Upper lobe of right lung (tissue), 1 donor: ENCODE measurements around the gene RAB18. TPM values are rescaled to one million over a fixed set of nuclear protein-coding genes. Genes with fewer than 3 reads are reported as not detected.

Source experiments
- ATAC-seq: fragments of 200-7000 bp; cut with Tn5 transposase; one replicate; pipeline ENCODE4 v1.9.1; 2020; ENCODE audit warnings: mild to moderate bottlenecking, moderate library complexity
- DNase-seq: peaks from one replicate; pipeline ENCODE4 v3.0.0-alpha.2; 2020
- H3K27ac ChIP-seq: fragments of 200-600 bp; one replicate; pipeline ENCODE4 v1.8.0; 2022
- H3K27me3 ChIP-seq: fragments of 200-600 bp; one replicate; pipeline ENCODE4 v1.8.0; 2022; ENCODE audit warnings: mild to moderate bottlenecking
- H3K36me3 ChIP-seq: fragments of 200-600 bp; one replicate; pipeline ENCODE4 v1.8.0; 2022
- H3K4me1 ChIP-seq: fragments of 200-600 bp; one replicate; pipeline ENCODE4 v1.8.0; 2022
- H3K4me3 ChIP-seq: fragments of 200-600 bp; one replicate; pipeline ENCODE4 v1.8.0; 2022; ENCODE audit warnings: mild to moderate bottlenecking
- H3K9me3 ChIP-seq: fragments of 200-600 bp; one replicate; pipeline ENCODE4 v1.8.0; 2022
- CTCF ChIP-seq: fragments of 200-600 bp; IDR thresholded peaks from one replicate; pipeline ENCODE4 v1.8.0; 2022; ENCODE audit warnings: antibody characterized with exemption
- intact Hi-C: fragments of 100-400 bp; cut with DNase I; formaldehyde crosslinking; loops from one replicate; pipeline ENCODE4 v1.11.0; 2022
- total RNA-seq: library from RNA; stranded (reverse); fragmentation: NEBNext Ultra II Directional; extraction: Animal tissue kit (Norgen Biotek cat#: 25700); gene quantifications from one replicate; pipeline ENCODE4 v1.2.1, GENCODE V29; 2021
- donor health status: DM: no; HTN: yes; CAD: no; lungs with severe emphysema.

Gene RAB18
- total RNA-seq, 1 donor from 2014 or later: 89.2 TPM

DNA sequence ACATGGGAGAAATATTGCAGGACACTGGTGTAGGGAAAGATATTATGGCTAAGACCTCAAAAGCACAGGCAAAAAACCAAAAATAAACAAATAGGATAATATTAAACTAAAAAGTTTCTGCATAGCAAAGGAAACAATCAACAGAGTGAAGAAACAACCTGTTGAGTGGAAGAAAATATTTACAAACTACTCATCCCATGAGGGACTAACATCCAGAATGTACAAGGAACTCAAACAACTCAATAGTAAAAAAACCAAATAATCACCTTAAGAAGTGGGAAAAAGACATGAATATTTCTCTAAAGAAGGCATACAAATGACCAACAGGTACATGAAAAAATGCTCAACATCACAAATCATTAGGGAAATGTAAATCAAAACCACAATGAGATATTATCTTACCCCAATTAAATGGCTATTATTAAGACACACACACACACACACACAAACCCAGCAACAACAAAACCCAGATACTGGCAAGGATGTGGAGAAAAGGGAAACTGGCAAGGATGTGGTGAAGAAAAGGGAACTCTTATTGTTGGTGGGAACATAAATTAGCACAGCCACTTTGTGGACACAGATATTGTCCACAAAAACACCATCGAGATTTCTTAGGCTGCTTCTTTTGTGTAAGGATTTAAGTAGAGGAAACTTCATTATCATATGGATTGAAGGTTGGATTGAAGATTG, 9.8 kb upstream of the RAB18 start:
- DNase-seq (no peak), ATAC-seq (no peak)
- no peaks in the 10 kb centered on the region for H3K9me3 ChIP-seq
- H3K27ac ChIP-seq: no peak overlapping the region
- no peaks in the 10 kb centered on the region for H3K36me3 ChIP-seq
- intact Hi-C loops: no loop called here
- H3K4me1 ChIP-seq: no peaks in the 10 kb centered on the region
- no peak overlapping the region for H3K4me3 ChIP-seq
- H3K27me3 ChIP-seq: no peaks in the 10 kb centered on the region
- no peak for TF ChIP-seq CTCF

DNA sequence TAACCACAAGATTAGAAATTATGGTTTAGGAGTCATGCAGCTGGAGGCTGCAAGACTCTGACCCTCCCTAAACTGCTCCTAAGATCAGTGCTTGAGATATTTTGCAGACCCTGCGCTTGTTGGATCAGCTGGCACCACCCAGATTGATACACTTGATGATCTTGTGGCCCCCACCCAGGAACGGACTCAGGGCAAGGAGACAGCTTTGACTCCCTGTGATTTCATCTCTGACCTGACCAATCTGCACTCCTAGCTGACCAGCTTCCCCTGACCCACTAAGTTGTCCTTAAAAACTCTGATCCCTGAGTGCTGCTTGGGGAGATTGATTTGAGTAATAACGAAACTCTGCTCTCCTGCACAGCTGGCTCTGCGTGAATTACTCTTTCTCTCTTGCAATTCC, 8.0 kb upstream of the RAB18 start:
- Histone ChIP-seq H3K27me3 (no peaks in the 10 kb centered on the region), H3K4me1 (no peaks in the 10 kb centered on the region), H3K9me3 (no peaks in the 10 kb centered on the region), H3K36me3 (no peaks in the 10 kb centered on the region), H3K4me3 (no peak overlapping the region), H3K27ac (no peak overlapping the region)
- DNase-seq (no peak), ATAC-seq (no peak)
- intact Hi-C loops: no loop called here
- TF ChIP-seq CTCF: no peak

GRCh38 chr10:27500096-27500495, 4.0 kb upstream of the RAB18 start:
- no peak overlapping the region for H3K4me3 ChIP-seq
- intact Hi-C loops: no loop called here
- TF ChIP-seq CTCF: no peak
- ATAC-seq (no peak), DNase-seq (no peak)
- H3K4me1 ChIP-seq: no peaks in the 10 kb centered on the region
- no peaks in the 10 kb centered on the region for H3K27me3 ChIP-seq
- H3K36me3 ChIP-seq: no peaks in the 10 kb centered on the region
- H3K27ac ChIP-seq: no peak overlapping the region
- no peaks in the 10 kb centered on the region for H3K9me3 ChIP-seq

GRCh38 chr10:27500886-27501285, 3.2 kb upstream of the RAB18 start:
- Histone ChIP-seq H3K4me3 (no peak overlapping the region), H3K36me3 (no peaks in the 10 kb centered on the region), H3K4me1 (peaks cover 6% of the 10 kb centered on the region), H3K27ac (no peak overlapping the region), H3K27me3 (no peaks in the 10 kb centered on the region), H3K9me3 (no peaks in the 10 kb centered on the region)
- intact Hi-C loops: no loop called here
- no peak for ATAC-seq
- DNase-seq: no peak
- no peak for TF ChIP-seq CTCF

DNA sequence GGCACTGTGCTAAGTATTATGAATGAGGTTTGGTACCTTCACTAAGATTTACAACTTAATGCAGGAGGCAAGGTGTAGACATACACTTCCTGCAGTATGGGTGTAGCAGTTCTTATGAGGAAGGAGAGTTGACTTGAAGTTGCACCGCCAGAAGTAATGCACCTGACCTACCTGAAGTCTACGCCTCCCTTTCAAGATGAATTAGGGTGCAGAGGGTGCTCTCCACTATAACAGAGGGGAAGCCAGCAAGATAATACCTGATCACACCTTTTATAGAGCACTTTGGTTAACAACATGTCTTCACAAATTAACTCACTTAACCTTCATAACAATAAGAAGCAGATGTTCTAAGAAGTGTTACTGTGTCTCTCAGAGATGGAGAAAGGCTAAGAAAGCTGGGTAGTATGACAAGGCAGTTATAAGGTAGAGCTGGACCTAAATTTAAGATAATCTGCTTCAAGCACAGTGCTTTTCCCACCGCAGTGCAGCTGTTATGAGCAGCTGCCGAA, 552 bp upstream of the RAB18 start:
- no peak for TF ChIP-seq CTCF
- ATAC-seq (no peak), DNase-seq (no peak)
- peak overlapping the region; percentile 91 for H3K27ac ChIP-seq
- no peaks in the 10 kb centered on the region for H3K36me3 ChIP-seq
- peaks cover 18% of the 10 kb centered on the region for H3K4me1 ChIP-seq
- intact Hi-C loops: no loop called here
- H3K9me3 ChIP-seq: no peaks in the 10 kb centered on the region
- peak overlapping the region; percentile 90 for H3K4me3 ChIP-seq
- no peaks in the 10 kb centered on the region for H3K27me3 ChIP-seq
